ENCODE results near the gene SYNPR.

SYNPR gene

GRCh38 chr3:63385629-63386028 lies 107.5 kb downstream of the SYNPR start:
- DNase-seq (ENCODE audit: low read depth): no peak

GRCh38 chr3:63386568-63386967 lies 108.5 kb downstream of the SYNPR start:
- DNase-seq (ENCODE audit: low read depth): no peak

- peak; percentile 6 for DNase-seq (ENCODE audit: low read depth)
These were observed 109.5 kb downstream of the SYNPR start for GRCh38 chr3:63387568-63387967.

GRCh38 chr3:63390710-63391230 lies 112.7 kb downstream of the SYNPR start:
- no peak for DNase-seq (ENCODE audit: low read depth)

GRCh38 chr3:63395960-63396359 lies 117.9 kb downstream of the SYNPR start:
- no peak for DNase-seq (ENCODE audit: low read depth)

GRCh38 chr3:63400246-63400860 lies 122.2 kb downstream of the SYNPR start:
- DNase-seq (ENCODE audit: low read depth): no peak

- DNase-seq (ENCODE audit: low read depth): no peak
These were observed 127.8 kb downstream of the SYNPR start for GRCh38 chr3:63405882-63406281.

GRCh38 chr3:63413523-63413922 lies 135.4 kb downstream of the SYNPR start:
- no peak for DNase-seq (ENCODE audit: low read depth)

GRCh38 chr3:63414607-63415006 lies 136.5 kb downstream of the SYNPR start:
- no peak for DNase-seq (ENCODE audit: low read depth)

GRCh38 chr3:63429905-63430304 lies 151.8 kb downstream of the SYNPR start:
- no peak for DNase-seq (ENCODE audit: low read depth)

- no peak for DNase-seq (ENCODE audit: low read depth)
These were observed 152.8 kb downstream of the SYNPR start for GRCh38 chr3:63430875-63431274.

GRCh38 chr3:63437858-63438257 lies 159.8 kb downstream of the SYNPR start:
- DNase-seq (ENCODE audit: low read depth): no peak

GRCh38 chr3:63438826-63439371 lies 160.8 kb downstream of the SYNPR start:
- no peak for DNase-seq (ENCODE audit: low read depth)

GRCh38 chr3:63441262-63441661 lies 163.2 kb downstream of the SYNPR start:
- DNase-seq (ENCODE audit: low read depth): no peak

GRCh38 chr3:63442918-63443317 lies 164.8 kb downstream of the SYNPR start:
- DNase-seq (ENCODE audit: low read depth): no peak

- no peak for DNase-seq (ENCODE audit: low read depth)
These were observed 171.9 kb downstream of the SYNPR start for GRCh38 chr3:63450023-63450422.

- peak; percentile 1 for DNase-seq (ENCODE audit: low read depth)
These were observed 172.7 kb downstream of the SYNPR start for GRCh38 chr3:63450634-63451363.

- no peak for DNase-seq (ENCODE audit: low read depth)
These were observed 178.8 kb downstream of the SYNPR start for GRCh38 chr3:63456901-63457300.

GRCh38 chr3:63458405-63458804 lies 180.3 kb downstream of the SYNPR start:
- no peak for DNase-seq (ENCODE audit: low read depth)

GRCh38 chr3:63462732-63463131 lies 184.6 kb downstream of the SYNPR start:
- DNase-seq (ENCODE audit: low read depth): no peak

- no peak for DNase-seq (ENCODE audit: low read depth)
These were observed 189.3 kb downstream of the SYNPR start for GRCh38 chr3:63467392-63467791.

GRCh38 chr3:63470745-63471144 lies 192.6 kb downstream of the SYNPR start:
- DNase-seq (ENCODE audit: low read depth): no peak

- DNase-seq (ENCODE audit: low read depth): no peak
These were observed 193.7 kb downstream of the SYNPR start for GRCh38 chr3:63471781-63472180.
